Measurements from ENCODE around the gene PTPRM. TPM values are rescaled to one million over a fixed set of nuclear protein-coding genes. Genes with fewer than 3 reads are reported as not detected.

The PTPRM gene
- total RNA-seq, 4 donors from 2014 or later, result 62.7 to 94.0 (median 76.0) TPM

DNA sequence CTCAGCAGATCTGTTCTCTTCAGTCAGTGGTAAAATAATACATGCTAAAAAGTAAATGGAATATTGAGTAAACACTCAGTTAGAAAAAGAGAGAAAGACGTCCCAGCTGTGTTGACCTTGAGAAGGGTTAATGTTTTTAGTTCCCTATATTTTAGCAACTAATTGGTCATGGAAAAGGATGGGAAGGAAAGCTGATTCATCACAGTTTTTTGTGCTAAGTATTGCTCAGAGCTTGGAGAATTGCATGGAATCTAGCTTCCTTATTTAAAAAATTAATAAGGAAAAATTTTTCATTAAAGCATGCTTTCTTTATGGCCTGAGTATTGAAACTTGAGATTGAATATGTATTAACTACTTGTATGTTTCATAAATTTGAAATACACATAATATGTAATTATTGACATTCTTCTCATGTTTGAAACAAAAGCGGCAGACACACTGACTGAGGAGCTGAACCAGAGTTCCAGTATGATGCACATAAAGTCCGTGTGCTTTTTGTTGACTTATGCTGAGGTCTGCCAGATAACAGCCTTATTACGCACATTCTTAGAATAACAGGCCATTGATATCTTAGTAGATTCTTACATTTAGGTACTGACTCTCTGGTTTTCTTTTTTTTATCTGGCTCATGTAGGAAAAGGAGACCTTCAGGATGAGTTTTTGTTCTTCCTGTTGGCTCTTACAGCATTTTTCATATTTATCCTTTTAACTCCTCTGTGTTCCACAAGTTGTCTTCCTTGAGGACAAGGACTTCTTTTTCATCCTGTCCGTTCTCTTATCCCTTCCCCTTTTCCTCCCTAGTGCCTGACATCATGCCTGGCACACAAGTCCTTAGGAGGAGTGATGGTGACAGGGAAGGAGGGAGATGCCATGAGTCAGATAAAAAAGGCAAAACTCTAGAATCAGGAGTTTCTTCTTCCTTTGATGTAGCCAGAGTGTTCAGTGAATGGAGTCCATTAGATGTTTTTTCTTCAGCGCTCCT is 194.1 kb downstream of the PTPRM start:
- intact Hi-C loops (cut with DNase I), result no loop called here
- DNase-seq (ENCODE audit: extremely low spot score), result no peak
- Histone ChIP-seq H3K4me1 (peaks cover 17 to 26% (median 19%) of the 10 kb centered on the region in 4 donors), H3K27ac (replicated peaks in 1 of 4) (no peak overlapping the region), H3K4me3 (no peak overlapping the region), H3K27me3 (no peaks in the 10 kb centered on the region), H3K36me3 (no peaks in the 10 kb centered on the region), H3K9me3 (no peaks in the 10 kb centered on the region)
- 76% methylated on average over 6 of the region's 6 CpGs for WGBS
- TF ChIP-seq EP300 (IDR thresholded peaks at IDR 0.05) (no peak), POLR2A (IDR thresholded peaks at IDR 0.05; ENCODE audit: low read depth) (no peak), POLR2AphosphoS5 (IDR thresholded peaks at IDR 0.05) (no peak)

DNA sequence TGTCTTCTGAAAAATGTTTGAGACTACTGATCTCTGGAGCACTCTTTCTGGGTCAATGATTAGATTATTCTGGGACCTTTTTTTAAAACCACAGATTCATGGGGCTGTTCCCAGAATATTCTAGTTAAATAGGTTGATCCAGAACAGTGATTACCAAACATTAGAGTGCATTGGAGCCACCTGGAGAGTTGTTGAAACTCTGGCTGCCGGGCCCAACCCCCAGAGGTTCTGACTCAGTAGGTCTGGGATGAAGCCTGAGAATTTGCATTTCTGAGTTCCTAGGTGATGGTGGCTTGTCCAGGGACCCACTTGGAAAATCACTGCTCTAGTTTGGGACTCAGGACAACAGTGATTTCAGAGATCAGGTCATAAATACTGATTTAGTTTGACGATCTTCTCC is 197.3 kb downstream of the PTPRM start:
- Histone ChIP-seq H3K36me3 (no peaks in the 10 kb centered on the region), H3K27me3 (no peaks in the 10 kb centered on the region), H3K4me1 (peaks cover 5 to 30% (median 14%) of the 10 kb centered on the region in 4 donors), H3K4me3 (no peak overlapping the region), H3K9me3 (no peaks in the 10 kb centered on the region), H3K27ac (replicated peaks in 1 of 4) (no peak overlapping the region)
- intact Hi-C loops (cut with DNase I), result no loop called here
- DNase-seq (ENCODE audit: extremely low spot score), result no peak
- WGBS, result 84% methylated on average over 2 of the region's 2 CpGs
- TF ChIP-seq POLR2A (IDR thresholded peaks at IDR 0.05; ENCODE audit: low read depth), result no peak
- TF ChIP-seq EP300 (IDR thresholded peaks at IDR 0.05), result no peak
- TF ChIP-seq POLR2AphosphoS5 (IDR thresholded peaks at IDR 0.05), result no peak
- TF ChIP-seq, protein P1, sequence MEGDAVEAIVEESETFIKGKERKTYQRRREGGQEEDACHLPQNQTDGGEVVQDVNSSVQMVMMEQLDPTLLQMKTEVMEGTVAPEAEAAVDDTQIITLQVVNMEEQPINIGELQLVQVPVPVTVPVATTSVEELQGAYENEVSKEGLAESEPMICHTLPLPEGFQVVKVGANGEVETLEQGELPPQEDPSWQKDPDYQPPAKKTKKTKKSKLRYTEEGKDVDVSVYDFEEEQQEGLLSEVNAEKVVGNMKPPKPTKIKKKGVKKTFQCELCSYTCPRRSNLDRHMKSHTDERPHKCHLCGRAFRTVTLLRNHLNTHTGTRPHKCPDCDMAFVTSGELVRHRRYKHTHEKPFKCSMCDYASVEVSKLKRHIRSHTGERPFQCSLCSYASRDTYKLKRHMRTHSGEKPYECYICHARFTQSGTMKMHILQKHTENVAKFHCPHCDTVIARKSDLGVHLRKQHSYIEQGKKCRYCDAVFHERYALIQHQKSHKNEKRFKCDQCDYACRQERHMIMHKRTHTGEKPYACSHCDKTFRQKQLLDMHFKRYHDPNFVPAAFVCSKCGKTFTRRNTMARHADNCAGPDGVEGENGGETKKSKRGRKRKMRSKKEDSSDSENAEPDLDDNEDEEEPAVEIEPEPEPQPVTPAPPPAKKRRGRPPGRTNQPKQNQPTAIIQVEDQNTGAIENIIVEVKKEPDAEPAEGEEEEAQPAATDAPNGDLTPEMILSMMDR (IDR thresholded peaks at IDR 0.05), result no peak

DNA sequence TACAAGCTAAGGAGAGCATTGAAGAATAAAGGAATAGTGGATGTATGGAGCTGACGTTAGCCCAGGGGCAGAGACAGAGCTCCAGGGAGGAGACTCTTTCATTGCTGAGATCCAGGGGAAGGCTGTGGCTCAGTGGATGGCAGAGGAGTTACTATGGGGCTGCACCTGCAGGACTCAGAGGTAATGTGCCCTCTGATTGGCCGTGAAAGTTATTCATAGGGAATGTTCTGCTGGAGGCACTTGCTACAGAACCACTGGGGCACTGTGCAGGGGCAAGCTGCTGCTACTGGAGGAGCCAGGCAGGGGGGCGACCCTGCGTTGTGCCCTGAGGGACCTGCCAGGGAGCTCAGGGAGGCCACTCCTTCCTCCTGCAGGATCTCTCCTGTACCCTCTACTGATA is 199.2 kb downstream of the PTPRM start:
- H3K36me3 ChIP-seq, result no peaks in the 10 kb centered on the region
- H3K27ac ChIP-seq (replicated peaks in 1 of 4), result no peak overlapping the region
- WGBS, result 98% methylated on average over 4 of the region's 4 CpGs
- peaks cover 10 to 35% (median 20%) of the 10 kb centered on the region in 4 donors for H3K4me1 ChIP-seq
- TF ChIP-seq EP300 (IDR thresholded peaks at IDR 0.05) (no peak), POLR2A (IDR thresholded peaks at IDR 0.05; ENCODE audit: low read depth) (no peak), POLR2AphosphoS5 (IDR thresholded peaks at IDR 0.05) (no peak)
- TF ChIP-seq, protein P1 (IDR thresholded peaks at IDR 0.05), result no peak
- intact Hi-C loops (cut with DNase I), result no loop called here
- no peaks in the 10 kb centered on the region for H3K27me3 ChIP-seq
- DNase-seq (ENCODE audit: extremely low spot score), result no peak
- no peaks in the 10 kb centered on the region for H3K9me3 ChIP-seq
- H3K4me3 ChIP-seq, result no peak overlapping the region

DNA sequence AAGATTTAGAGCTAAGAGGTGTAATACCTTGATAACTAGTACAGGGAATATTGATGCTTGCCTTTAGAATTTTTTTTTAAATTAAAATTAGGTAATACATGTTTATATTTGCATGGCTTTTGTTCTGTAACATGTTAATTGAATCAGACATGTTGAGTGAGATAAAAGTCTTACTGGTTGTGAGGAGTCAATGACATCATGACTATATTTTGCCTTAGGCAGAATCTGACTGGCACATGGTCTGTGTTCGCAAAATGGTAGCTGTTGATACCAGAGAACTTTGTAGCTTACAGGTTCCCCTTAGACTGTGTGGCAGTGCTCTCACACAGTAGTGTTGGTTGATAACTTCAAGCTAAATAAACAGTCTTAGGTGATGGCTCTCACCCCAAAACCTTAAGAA is 199.7 kb downstream of the PTPRM start:
- no peaks in the 10 kb centered on the region for H3K9me3 ChIP-seq
- H3K4me1 ChIP-seq, result peaks cover 11 to 35% (median 22%) of the 10 kb centered on the region in 4 donors
- intact Hi-C loops (cut with DNase I), result no loop called here
- 93% methylated on average over 1 of the region's 1 CpG for WGBS
- no peak overlapping the region for H3K27ac ChIP-seq (replicated peaks in 1 of 4)
- DNase-seq (ENCODE audit: extremely low spot score), result no peak
- no peaks in the 10 kb centered on the region for H3K36me3 ChIP-seq
- no peak overlapping the region for H3K4me3 ChIP-seq
- no peaks in the 10 kb centered on the region for H3K27me3 ChIP-seq
- no peak for TF ChIP-seq POLR2AphosphoS5 (IDR thresholded peaks at IDR 0.05)
- TF ChIP-seq, protein P1 (IDR thresholded peaks at IDR 0.05), result no peak

DNA sequence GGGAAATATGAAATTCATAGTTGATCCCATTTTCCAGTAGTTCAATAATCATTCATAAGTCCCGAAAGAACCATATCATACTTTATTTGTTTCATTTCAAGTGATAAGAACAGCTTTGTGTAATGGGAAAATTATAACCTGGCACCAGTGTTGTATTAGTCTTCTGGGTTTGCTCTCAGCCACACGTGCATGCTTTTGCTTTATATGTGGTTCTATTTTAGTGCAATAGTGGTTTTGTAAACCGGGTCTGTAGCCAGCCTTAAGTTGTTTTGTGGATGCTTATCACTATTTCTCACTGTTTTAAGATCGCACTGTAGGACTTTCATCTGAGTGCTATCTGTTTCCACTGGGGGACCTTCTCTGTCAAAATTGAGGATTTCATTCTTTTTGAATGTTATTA is 203.8 kb downstream of the PTPRM start:
- peaks cover 20 to 43% (median 30%) of the 10 kb centered on the region in 4 donors for H3K4me1 ChIP-seq
- H3K36me3 ChIP-seq, result no peaks in the 10 kb centered on the region
- DNase-seq (ENCODE audit: extremely low spot score), result no peak
- no peak for TF ChIP-seq POLR2AphosphoS5 (IDR thresholded peaks at IDR 0.05)
- no peak for TF ChIP-seq EP300 (IDR thresholded peaks at IDR 0.05)
- no peak for TF ChIP-seq POLR2A (IDR thresholded peaks at IDR 0.05; ENCODE audit: low read depth)
- TF ChIP-seq, protein P1 (IDR thresholded peaks at IDR 0.05), result no peak
- H3K4me3 ChIP-seq, result no peak overlapping the region
- no peaks in the 10 kb centered on the region for H3K27me3 ChIP-seq
- H3K9me3 ChIP-seq, result no peaks in the 10 kb centered on the region
- 40% methylated on average over 4 of the region's 4 CpGs for WGBS
- no peak overlapping the region for H3K27ac ChIP-seq (replicated peaks in 1 of 4)
- intact Hi-C loops (cut with DNase I), result no loop called here

Data from esophagus muscularis mucosa (tissue), 4 donors.